Measurements from ENCODE around the gene RGS8.
A peak's percentile ranks its signal among the peaks of the same experiment; 100 is the strongest.

DNA sequence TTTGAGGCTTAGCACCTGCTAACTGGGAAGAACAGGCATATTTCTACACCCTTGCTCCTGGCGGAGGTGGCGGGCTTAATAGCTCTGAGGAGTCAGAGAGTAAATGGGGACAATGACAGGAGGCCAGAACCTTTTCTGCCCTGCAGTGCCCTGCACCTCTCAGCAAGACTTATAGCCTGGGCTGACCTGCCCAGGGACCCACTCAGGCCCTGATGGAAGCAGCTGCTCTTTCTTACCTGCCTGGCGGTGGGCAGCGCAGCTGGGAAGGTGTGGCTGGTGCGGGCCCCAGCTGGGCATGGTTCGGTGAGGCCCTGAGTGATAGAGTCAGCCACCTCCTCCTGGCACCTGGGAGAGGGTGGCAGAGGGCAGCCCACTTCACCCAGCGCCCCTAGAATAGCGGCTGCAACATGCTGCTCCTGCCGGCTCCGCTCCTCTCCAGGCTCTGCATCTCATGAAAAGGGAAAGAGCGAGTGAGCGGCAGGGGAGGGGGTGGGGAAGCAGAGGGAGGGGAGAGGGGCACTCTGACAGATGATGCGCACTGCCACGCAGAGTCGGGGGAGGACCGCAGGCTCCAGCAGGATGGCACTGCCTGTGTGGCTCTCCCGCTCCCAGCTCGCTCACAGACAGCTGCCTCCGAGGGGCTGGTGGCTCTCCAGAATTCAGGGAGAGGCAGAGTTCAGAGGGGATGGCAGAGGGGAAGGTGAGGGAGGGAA is at the start of gene RGS8:
- TF ChIP-seq, protein P1, sequence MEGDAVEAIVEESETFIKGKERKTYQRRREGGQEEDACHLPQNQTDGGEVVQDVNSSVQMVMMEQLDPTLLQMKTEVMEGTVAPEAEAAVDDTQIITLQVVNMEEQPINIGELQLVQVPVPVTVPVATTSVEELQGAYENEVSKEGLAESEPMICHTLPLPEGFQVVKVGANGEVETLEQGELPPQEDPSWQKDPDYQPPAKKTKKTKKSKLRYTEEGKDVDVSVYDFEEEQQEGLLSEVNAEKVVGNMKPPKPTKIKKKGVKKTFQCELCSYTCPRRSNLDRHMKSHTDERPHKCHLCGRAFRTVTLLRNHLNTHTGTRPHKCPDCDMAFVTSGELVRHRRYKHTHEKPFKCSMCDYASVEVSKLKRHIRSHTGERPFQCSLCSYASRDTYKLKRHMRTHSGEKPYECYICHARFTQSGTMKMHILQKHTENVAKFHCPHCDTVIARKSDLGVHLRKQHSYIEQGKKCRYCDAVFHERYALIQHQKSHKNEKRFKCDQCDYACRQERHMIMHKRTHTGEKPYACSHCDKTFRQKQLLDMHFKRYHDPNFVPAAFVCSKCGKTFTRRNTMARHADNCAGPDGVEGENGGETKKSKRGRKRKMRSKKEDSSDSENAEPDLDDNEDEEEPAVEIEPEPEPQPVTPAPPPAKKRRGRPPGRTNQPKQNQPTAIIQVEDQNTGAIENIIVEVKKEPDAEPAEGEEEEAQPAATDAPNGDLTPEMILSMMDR (IDR thresholded peaks at IDR 0.05; ENCODE audit: poor library complexity, severe bottlenecking) = no peak
- TF ChIP-seq EZH2 (IDR thresholded peaks at IDR 0.05; ENCODE audit: borderline replicate concordance, insufficient read depth, low read length, poor library complexity, severe bottlenecking) = no peak
- TF ChIP-seq POLR2AphosphoS5 (IDR thresholded peaks at IDR 0.05) = peak; percentile 22
- peak; percentile 11 for TF ChIP-seq EP300 (conservative IDR thresholded peaks at IDR 0.05; ENCODE audit: poor library complexity, severe bottlenecking)
- no peak for TF ChIP-seq RAD21 (conservative IDR thresholded peaks at IDR 0.05)
- TF ChIP-seq, protein P2, sequence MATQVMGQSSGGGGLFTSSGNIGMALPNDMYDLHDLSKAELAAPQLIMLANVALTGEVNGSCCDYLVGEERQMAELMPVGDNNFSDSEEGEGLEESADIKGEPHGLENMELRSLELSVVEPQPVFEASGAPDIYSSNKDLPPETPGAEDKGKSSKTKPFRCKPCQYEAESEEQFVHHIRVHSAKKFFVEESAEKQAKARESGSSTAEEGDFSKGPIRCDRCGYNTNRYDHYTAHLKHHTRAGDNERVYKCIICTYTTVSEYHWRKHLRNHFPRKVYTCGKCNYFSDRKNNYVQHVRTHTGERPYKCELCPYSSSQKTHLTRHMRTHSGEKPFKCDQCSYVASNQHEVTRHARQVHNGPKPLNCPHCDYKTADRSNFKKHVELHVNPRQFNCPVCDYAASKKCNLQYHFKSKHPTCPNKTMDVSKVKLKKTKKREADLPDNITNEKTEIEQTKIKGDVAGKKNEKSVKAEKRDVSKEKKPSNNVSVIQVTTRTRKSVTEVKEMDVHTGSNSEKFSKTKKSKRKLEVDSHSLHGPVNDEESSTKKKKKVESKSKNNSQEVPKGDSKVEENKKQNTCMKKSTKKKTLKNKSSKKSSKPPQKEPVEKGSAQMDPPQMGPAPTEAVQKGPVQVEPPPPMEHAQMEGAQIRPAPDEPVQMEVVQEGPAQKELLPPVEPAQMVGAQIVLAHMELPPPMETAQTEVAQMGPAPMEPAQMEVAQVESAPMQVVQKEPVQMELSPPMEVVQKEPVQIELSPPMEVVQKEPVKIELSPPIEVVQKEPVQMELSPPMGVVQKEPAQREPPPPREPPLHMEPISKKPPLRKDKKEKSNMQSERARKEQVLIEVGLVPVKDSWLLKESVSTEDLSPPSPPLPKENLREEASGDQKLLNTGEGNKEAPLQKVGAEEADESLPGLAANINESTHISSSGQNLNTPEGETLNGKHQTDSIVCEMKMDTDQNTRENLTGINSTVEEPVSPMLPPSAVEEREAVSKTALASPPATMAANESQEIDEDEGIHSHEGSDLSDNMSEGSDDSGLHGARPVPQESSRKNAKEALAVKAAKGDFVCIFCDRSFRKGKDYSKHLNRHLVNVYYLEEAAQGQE (IDR thresholded peaks at IDR 0.05; ENCODE audit: borderline replicate concordance) = no peak
